ENCODE results near the gene TWSG1.
"Not testable (repeated sequence)": the region's sequence is repeated elsewhere in the genome, so short reads cannot be mapped to it uniquely, and the experiment has no call there.

The TWSG1 gene

DNA sequence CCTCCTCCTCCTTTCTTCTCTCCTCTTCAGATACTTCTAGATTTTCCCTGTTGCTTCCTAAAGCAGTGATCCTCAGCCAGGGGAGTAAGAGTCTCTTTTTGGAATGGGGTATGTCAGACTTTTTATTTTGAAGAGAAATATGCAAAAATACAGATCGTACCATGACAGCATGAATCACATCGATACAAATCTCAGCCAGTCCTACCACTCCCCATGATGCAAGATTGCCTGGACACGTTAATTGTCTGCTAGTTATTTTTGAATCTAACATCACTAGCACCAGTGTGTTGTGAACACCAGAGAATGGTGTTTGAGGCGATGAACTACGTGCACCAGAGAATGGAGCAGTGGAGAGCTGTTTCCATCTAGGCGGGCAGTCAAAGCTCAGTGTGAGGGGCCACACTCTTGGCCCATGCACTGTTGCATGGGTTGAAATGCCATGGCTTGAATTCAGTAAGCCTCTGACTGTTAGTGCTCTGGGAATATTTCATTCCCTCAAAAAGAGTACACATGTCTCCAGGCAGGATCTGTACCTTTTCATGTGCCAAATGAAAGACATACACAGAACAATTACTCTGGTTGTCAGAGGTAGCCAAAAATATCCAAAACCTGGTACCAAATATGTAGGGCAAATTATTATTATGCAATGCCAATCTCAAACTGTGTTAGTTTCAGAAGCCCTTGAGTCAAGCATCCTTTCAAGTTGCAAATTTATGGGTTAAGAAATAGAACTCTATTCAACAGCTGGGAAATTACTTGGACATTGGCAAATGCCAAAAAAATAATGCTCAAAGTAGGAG is 94.5 kb downstream of the TWSG1 start:
- DNase-seq: no peak

DNA sequence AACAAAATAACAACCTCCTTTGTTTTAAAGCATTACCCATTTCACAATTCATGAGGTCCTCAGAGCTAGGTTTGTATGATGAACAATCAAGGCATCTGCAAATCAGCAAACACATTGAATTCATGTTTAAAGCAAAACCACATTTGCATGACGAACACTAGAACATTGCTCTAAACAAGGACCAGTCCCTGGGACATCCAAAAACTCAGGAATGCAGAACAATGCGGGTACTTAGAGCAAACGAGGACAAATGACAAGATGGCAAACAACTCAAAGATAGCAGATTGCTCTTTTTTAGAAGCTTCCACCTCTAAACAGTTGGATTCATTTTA is 95.1 kb downstream of the TWSG1 start:
- no peak for DNase-seq

DNA sequence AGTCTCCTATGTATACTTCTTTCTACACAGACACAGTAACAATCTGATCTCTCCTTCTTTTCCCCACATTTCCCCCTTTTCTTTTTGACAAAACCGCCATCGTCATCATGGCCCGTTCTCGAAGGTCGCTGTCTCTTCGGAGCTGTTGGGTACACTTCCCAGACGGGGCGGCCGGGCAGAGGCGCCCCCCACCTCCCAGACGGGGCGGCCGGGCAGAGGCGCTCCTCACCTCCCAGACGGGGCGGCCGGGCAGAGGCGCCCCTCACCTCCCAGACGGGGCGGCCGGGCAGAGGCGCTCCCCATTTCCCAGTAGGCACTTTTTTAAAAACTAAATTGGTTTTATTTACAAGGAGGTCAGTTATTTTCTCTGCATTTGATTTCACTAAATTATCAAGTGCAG is 95.7 kb downstream of the TWSG1 start:
- not testable (repeated sequence) for DNase-seq

DNA sequence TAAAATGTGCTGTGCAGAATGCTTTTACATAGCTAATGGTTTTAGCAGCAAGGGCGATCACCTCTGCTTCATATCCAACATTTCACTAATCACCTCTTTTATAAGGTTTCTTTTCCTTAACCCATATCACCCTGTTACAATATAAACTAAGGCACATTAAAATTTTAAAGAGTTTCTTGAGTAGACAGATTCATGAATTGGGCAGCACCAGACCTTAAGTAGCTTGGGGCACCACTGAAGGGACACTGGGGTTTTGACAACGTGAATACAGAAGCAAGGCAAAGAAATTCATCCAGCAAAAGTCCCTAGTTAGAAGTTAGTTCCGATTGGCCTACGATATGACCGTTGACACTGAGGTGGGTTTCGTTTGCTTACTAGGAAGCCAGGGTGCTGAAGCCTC is 96.7 kb downstream of the TWSG1 start:
- DNase-seq: no peak

DNA sequence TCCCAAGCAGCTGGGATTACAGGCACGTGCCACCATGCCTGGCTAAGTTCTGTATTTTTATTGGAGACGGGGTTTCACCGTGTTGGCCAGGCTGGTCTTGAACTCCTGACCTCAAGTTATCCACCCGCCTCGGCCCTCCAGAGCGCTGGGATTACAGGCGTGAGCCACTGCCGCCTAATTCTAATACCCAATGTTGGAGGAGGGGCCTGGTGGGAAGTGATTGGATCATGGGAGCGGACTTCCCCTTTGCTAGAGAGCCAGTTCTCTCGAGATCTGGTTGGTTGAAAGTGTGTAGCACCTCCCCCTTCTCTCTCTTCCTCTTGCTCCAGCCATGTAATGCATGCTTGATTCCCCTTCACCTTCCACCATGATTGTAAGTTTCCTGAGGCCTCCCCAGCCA is 98.5 kb downstream of the TWSG1 start:
- DNase-seq: not testable (repeated sequence)

DNA sequence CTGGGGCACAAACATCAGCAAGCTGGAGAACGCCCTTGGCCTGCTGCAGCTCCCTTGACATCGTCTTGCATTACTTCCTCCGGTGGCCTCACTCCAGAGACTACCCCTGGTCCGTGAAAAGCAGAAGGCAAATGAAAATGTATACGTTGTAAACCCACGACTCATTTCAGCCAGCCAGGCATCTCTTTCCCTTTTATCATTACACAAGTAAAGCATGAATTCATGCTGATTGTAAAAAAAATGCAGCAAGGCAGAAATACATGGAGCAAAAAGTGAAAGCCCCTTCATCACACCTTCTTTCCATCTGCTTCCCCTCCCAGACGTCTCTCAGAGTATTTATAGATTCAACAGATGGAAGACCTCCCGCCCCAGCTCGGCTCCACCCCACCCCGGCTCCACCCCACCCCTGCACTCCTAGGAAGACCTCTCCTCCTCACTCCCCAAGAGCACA is 99.1 kb downstream of the TWSG1 start:
- DNase-seq: no peak

DNA sequence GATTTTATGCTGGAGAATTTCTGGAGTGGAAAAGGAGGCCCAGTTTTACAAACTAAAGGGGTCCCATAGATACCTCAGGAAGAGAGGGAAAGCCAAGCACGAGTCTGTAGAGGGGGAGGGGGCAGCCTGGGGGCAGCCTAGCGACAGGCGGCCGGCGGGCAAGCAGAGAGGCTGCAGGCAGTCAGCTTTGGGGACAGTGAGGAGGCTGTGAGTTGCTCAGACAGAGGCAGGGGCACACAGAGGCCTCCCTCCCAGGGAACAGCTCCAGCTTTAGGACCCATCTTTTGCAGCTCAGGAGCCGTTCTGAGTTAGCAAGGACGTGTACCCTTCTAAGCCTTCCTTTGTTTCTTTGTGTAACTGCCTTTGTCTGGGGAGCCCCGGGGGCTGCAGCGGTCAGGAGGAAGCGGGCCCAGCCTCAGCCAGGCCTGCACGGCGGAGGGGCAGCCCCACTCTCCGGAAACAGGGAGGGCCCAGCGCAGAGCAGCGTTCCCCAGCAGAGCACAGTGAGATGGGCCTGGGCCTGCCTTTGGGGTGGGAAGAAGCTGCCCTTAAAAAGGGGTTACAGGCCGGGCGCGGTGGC is 99.6 kb downstream of the TWSG1 start:
- no peak for DNase-seq

DNA sequence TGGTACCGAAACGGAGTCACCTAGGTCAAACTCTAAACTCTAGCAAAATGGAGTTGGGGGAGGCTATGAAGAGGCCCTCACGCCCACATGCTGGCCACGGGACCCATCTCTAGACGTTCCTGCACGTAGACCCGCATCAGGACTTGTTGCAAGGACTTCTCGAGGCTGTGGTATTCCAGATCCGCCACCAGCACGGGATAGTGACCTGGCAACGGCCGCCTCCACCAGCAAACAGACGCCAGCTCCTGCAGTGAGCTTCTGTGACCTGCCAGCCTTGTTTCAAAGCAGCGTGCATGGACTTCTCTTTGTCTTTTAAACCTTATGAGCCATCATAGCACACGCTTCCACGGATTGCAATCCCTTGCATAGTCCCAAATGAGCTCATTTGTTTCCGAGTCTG is 100.5 kb downstream of the TWSG1 start:
- no peak for DNase-seq

DNA sequence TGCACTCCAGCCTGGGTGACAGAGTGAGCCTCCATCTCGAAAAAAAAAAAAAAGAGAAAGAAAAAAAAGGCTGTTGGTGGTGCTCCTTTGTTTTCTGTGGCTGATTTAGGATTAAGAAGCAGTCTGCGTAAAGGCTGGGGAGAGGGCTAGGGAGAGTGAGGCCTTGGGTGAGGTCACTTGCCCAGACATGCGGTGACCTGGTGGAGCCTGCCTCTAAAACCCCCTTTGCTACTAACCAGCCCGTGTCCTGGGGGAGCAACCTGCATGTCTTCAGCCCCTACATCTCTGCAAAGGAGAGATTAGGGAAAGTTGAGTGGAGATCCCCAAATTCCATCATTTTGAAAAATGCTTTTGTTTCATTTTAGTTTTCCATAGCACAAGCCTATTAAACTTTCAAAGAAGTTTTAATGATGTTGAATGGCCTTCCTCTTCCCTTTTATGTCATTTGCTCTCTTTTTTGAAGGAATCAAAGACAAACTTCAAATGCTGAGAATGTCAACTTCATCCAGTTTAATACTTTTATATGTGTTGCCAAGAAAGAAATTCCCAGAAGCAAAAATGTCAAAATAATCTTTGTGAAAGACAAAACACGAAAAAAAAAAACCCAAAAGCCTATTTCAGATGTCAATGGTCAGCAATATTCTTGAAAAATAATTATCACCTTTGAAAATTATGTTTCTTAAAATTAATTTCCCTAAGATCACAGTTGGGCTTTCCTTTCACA is 101.8 kb downstream of the TWSG1 start:
- DNase-seq: no peak

DNA sequence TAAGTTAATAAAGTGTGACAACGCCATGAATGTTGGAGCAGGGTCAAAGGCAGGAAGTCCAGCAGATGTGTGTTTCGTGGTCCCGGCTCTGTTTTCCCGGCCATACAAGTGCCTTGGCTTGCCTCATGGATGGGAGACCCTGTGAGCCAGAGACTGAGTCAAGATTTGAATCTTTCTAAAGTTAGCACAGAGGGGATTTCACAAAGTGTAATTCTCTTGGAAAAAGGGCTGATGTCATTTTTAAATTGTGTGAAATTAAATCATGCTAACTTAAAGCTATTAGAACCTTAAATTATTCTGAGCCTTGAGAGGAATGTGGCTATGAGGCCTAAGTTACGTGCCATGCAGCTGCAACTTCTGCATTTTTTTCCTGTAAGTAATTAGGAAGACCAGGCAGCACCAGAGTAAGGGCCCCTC is 102.5 kb downstream of the TWSG1 start:
- DNase-seq: no peak

DNA sequence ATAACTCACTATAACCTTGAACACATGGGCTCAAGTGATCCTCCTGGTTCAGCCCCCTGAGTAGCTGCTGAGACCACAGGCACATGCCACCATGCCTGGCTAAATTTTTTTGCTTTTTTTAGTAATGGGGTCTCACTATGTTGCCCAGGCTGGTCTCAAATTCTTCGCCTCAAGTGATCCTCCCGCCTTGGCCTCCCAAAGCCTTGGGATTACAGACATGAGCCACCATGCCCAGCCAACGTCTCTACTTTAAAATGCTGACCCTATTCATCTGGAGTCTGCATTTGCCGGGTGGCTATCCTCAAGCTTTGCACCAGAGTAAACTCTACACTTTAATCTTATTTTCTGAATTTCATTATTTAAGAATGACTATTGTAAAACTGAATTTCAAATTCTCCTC is 103.1 kb downstream of the TWSG1 start:
- no peak for DNase-seq

DNA sequence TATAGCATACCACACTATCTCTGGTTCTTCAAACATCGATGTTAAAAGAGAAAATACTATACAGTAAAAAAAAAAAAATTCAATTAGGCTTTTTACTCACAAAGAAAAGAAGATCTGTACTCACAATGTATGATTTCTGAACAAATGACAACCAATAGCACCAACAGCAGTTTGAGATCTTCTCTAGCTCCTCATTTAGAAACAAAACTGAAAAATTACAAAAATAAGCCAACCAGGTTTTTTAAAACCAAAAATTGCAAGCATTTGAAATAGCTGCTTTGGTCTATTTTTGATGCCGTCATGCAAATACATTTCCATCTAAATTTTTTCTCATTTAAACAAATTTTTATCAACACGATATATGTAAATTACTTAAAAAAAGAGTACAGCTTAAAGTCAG is 106.5 kb downstream of the TWSG1 start:
- no peak for DNase-seq

DNA sequence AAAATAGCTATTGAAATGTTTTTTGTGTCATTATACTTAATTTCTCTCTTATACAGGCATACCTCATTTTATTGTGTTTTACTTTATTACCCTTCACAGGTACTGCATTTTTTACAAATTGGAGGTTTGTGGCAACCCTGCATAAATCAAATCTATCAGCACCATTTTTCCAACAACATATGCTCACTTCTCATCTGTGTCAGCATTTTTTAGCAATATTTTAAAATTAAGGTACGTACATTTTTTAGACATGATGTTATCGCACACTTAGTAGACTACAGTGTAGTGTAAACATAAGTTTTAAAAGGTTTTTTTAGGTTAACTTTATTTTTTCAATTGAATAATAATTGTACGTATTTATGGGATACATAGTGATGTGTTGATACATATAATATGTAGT is 110.0 kb downstream of the TWSG1 start:
- DNase-seq: no peak

DNA sequence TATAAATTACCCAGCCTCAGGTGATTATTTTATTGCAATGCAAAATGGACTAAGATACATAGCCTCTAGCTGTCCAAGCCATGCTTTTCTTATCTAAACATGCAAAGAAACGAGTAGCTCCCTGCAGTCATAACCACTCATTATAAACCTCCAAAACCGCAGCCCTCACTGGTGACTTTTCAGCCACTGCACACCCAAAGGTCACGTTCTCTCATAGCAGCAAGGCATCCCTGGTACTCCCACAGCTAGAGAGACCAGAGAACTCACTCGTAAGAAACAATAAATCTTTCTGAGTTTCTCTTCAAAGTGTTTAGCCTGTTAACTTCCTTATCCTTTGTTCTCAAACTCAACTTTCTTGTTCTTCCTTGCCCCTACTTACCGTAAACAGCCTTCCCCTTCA is 112.3 kb downstream of the TWSG1 start:
- no peak for DNase-seq

DNA sequence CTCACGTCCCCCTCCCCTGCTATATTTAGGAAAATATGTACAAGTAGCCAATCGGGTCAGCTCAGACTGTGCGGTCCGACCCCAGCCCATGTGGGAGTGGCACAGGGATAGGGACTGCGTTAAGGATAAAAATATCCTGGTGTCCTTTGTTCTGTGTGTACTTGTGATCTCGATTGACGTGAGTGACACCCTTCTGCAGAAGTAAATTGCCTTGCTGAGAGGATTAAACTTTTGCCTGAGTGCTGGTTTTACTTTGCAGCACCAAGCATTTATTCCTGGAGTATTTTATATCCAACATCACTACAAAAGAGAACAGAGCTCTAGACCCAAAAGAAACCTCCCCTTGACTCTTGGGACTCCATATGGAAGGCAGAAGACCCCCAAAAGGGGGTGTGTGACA is 112.8 kb downstream of the TWSG1 start:
- DNase-seq: no peak

DNA sequence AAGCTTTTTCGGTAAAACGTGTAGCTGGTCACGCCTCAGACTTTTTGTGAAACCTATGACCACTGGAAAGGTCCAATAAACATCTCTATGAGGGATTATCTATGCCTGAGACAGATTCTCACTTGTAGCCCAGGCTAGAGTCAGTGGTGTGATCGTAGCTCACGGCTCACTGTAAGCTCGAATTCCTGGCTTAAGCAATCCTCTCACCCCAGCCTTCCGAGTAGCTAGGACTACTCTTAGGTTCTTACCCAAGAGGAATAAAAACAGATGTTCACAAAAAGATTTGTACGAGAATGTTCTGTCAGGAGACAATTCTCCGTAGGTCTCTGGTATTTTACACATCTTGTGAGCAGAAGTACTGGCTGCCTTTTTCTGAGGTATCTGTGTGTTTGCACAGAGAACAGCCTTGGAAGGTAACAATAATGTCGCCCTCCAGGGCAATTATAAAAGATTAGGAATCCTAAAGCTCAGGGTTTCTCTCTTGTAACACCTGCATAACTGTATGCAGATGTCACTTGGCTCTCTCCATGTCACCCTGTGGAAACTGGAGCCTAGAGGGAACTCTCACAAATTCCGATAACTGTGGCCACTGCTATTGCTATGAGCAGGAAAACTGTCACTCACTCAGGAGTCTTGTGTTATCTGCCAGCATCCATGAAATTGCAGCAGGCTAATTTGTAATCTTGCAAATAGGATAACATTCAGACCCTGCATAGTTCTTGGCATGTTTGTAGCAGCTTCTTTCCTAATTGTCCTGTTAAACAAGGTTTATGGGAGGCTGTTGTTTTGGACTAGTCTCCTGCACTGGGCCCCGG is 115.2 kb downstream of the TWSG1 start:
- no peak for DNase-seq

DNA sequence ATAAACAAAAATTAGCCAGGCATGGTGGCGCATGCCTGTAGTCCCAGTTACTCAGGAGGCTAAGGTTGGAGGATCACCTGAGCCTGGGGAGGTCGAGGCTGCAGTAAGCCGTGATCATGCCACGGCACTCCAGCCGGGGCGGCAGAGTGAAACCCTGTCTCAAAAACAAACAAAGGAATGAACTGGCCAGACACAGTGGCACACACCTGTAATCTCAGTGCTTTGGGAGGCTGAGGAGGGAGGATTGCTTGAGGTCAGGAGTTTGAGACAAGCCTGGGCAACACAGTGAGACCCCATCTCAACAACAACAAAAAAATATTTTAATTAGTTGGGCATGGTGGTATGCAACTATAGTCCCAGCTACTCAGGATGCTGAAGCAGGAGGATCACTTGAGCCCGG is 116.3 kb downstream of the TWSG1 start:
- DNase-seq: not testable (repeated sequence)
